CD4-positive, alpha-beta T cell treated with Interleukin-6 for 4 hours (primary cell): ENCODE measurements around the gene OGT.
"Not testable (repeated sequence)": the region's sequence is repeated elsewhere in the genome, so short reads cannot be mapped to it uniquely, and the experiment has no call there.

ENCODE experiments used
- DNase-seq: peaks from one replicate; pipeline ENCODE4 v3.0.0-alpha.2; 2020; ENCODE audit warnings: mixed read lengths

Gene OGT

GRCh38 chrX:71532753-71533425, at the start of gene OGT:
TSS of gene OGT (plus strand) at chrX:71533104. CDS start at chrX:71533300, 196 bp downstream.
- DNase-seq = peak; percentile 94

GRCh38 chrX:71487814-71488213, 45.1 kb upstream of the OGT start:
- no peak for DNase-seq

GRCh38 chrX:71489540-71489939, 43.4 kb upstream of the OGT start:
- DNase-seq = no peak

GRCh38 chrX:71492231-71493065, 40.5 kb upstream of the OGT start:
- peak; percentile 63 for DNase-seq

GRCh38 chrX:71493111-71493613, 39.7 kb upstream of the OGT start:
- no peak for DNase-seq

GRCh38 chrX:71495979-71496378, 36.9 kb upstream of the OGT start:
- DNase-seq = not testable (repeated sequence)

GRCh38 chrX:71496476-71496875, 36.4 kb upstream of the OGT start:
- DNase-seq = no peak

GRCh38 chrX:71502080-71502479, 30.8 kb upstream of the OGT start:
- DNase-seq = not testable (repeated sequence)

- no peak for DNase-seq
These were observed 28.6 kb upstream of the OGT start for GRCh38 chrX:71504346-71504745.

GRCh38 chrX:71509289-71509688, 23.6 kb upstream of the OGT start:
- no peak for DNase-seq

GRCh38 chrX:71510161-71510560, 22.7 kb upstream of the OGT start:
- no peak for DNase-seq

GRCh38 chrX:71513731-71514130, 19.2 kb upstream of the OGT start:
- not testable (repeated sequence) for DNase-seq

- peak; percentile 49 for DNase-seq
These were observed 18.4 kb upstream of the OGT start for GRCh38 chrX:71514367-71515037.

- DNase-seq = no peak
These were observed 17.9 kb upstream of the OGT start for GRCh38 chrX:71515038-71515396.

- no peak for DNase-seq
These were observed 7.6 kb upstream of the OGT start for GRCh38 chrX:71525316-71525715.

- peak; percentile 69 for DNase-seq
These were observed 689 bp upstream of the OGT start for GRCh38 chrX:71532078-71532752.

GRCh38 chrX:71533516-71533850, 579 bp downstream of the OGT start:
- DNase-seq = peak; percentile 37

GRCh38 chrX:71533851-71534561, 1.1 kb downstream of the OGT start:
- peak; percentile 70 for DNase-seq

- no peak for DNase-seq
These were observed 2.1 kb downstream of the OGT start for GRCh38 chrX:71534773-71535544.

- DNase-seq = peak; percentile 13
These were observed 3.4 kb downstream of the OGT start for GRCh38 chrX:71536285-71536684.

GRCh38 chrX:71537743-71538142, 4.8 kb downstream of the OGT start:
- no peak for DNase-seq

GRCh38 chrX:71540801-71541200, 7.9 kb downstream of the OGT start:
- no peak for DNase-seq
